ENCODE measurements around the gene GJB1.

GJB1 gene

GRCh38 chrX:71214152-71214551 lies 8.9 kb upstream of the GJB1 start:
- no peak for TF ChIP-seq CTCF (IDR thresholded peaks at IDR 0.05; ENCODE audit: low read depth, low read length, missing control alignments)
- DNase-seq (ENCODE audit: low read depth), result no peak
- no peak overlapping the region for H3K4me3 ChIP-seq (ENCODE audit: low read depth, low read length)

- no peak overlapping the region for H3K4me3 ChIP-seq (ENCODE audit: low read depth, low read length)
- no peak for DNase-seq (ENCODE audit: low read depth)
- no peak for TF ChIP-seq CTCF (IDR thresholded peaks at IDR 0.05; ENCODE audit: low read depth, low read length, missing control alignments)
Observed at GRCh38 chrX:71214604-71215337, 8.3 kb upstream of the GJB1 start.

- H3K4me3 ChIP-seq (ENCODE audit: low read depth, low read length), result no peak overlapping the region
- no peak for TF ChIP-seq CTCF (IDR thresholded peaks at IDR 0.05; ENCODE audit: low read depth, low read length, missing control alignments)
- no peak for DNase-seq (ENCODE audit: low read depth)
Observed at GRCh38 chrX:71215338-71215912, 7.6 kb upstream of the GJB1 start.

GRCh38 chrX:71216485-71216884 lies 6.5 kb upstream of the GJB1 start:
- no peak overlapping the region for H3K4me3 ChIP-seq (ENCODE audit: low read depth, low read length)
- no peak for DNase-seq (ENCODE audit: low read depth)
- TF ChIP-seq CTCF (IDR thresholded peaks at IDR 0.05; ENCODE audit: low read depth, low read length, missing control alignments), result no peak

- TF ChIP-seq CTCF (IDR thresholded peaks at IDR 0.05; ENCODE audit: low read depth, low read length, missing control alignments), result no peak
- no peak overlapping the region for H3K4me3 ChIP-seq (ENCODE audit: low read depth, low read length)
- DNase-seq (ENCODE audit: low read depth), result no peak
Observed at GRCh38 chrX:71217298-71217697, 5.7 kb upstream of the GJB1 start.

- no peak for DNase-seq (ENCODE audit: low read depth)
Observed at GRCh38 chrX:71221145-71221544, 1.9 kb upstream of the GJB1 start.

More at GRCh38 chrX:71221145-71221544, 1.9 kb upstream of the GJB1 start:
- H3K4me3 ChIP-seq (ENCODE audit: low read depth, low read length), result no peak overlapping the region
- no peak for TF ChIP-seq CTCF (IDR thresholded peaks at IDR 0.05; ENCODE audit: low read depth, low read length, missing control alignments)
